SK-N-SH treated with all-trans-retinoic acid at 6 μM for 48 hours (cell line): ENCODE measurements around the gene GCN1.

Source experiments
- ATAC-seq: fragments of 200-7000 bp; cut with Tn5 transposase; 3 replicates; pipeline ENCODE4 v1.9.1; 2020; ENCODE audit warnings: mild to moderate bottlenecking, moderate library complexity
- ARNTL ChIP-seq: fragments of 450-650 bp; formaldehyde crosslinking; IDR thresholded peaks from 2 replicates; pipeline ENCODE4 v1.5.0; 2020; ENCODE audit warnings: low read depth, mild to moderate bottlenecking, moderate library complexity, borderline replicate concordance
- CREB5 ChIP-seq: fragments of 250-450 bp; sonication (Bioruptor Pico); IDR thresholded peaks from 2 replicates; pipeline ENCODE4 v1.5.1; 2020; ENCODE audit warnings: low read depth, mild to moderate bottlenecking, moderate library complexity
- CSRNP3 ChIP-seq: fragments of 250-450 bp; sonication (Bioruptor Pico); IDR thresholded peaks from 2 replicates; pipeline ENCODE4 v1.5.1; 2021; ENCODE audit warnings: mild to moderate bottlenecking, moderate library complexity
- ESRRG ChIP-seq: fragments of 250-450 bp; sonication (Bioruptor Pico); IDR thresholded peaks from 2 replicates; pipeline ENCODE4 v1.6.1; 2021; ENCODE audit warnings: mild to moderate bottlenecking
- GLIS3 ChIP-seq: fragments of 250-450 bp; sonication (Bioruptor Pico); IDR thresholded peaks from 2 replicates; pipeline ENCODE4 v1.5.0; 2020; ENCODE audit warnings: mild to moderate bottlenecking, moderate library complexity
- ISL1 ChIP-seq: fragments of 250-450 bp; sonication (Bioruptor Pico); IDR thresholded peaks from 2 replicates; pipeline ENCODE4 v2.1.2; 2022; ENCODE audit warnings: mild to moderate bottlenecking, moderate library complexity
- OSR1 ChIP-seq: fragments of 250-450 bp; sonication (Bioruptor Pico); IDR thresholded peaks from 2 replicates; pipeline ENCODE4 v1.8.0; 2022; ENCODE audit warnings: moderate library complexity, mild to moderate bottlenecking, inconsistent platforms
- PATZ1 ChIP-seq: fragments of 250-450 bp; sonication (Bioruptor Pico); IDR thresholded peaks from 2 replicates; pipeline ENCODE4 v1.8.0; 2020; ENCODE audit warnings: mild to moderate bottlenecking, moderate library complexity, borderline replicate concordance
- POU6F1 ChIP-seq: fragments of 250-450 bp; sonication (Bioruptor Pico); IDR thresholded peaks from 2 replicates; pipeline ENCODE4 v1.8.0; 2021; ENCODE audit warnings: low read depth, mild to moderate bottlenecking, moderate library complexity, borderline replicate concordance
- PPARA ChIP-seq: fragments of 250-450 bp; sonication (Bioruptor Pico); IDR thresholded peaks from 2 replicates; pipeline ENCODE4 v1.5.0; 2020; ENCODE audit warnings: mild to moderate bottlenecking, borderline replicate concordance
- SNAI2 ChIP-seq: fragments of 250-450 bp; sonication (Bioruptor Pico); IDR thresholded peaks from 2 replicates; pipeline ENCODE4 v1.5.0; 2020; ENCODE audit warnings: mild to moderate bottlenecking, moderate library complexity
- TCF4 ChIP-seq: fragments of 250-450 bp; sonication (Bioruptor Pico); IDR thresholded peaks from 2 replicates; pipeline ENCODE4 v1.8.0; 2021; ENCODE audit warnings: mild to moderate bottlenecking, moderate library complexity, borderline replicate concordance
- TOX ChIP-seq: fragments of 250-450 bp; sonication (Bioruptor Pico); IDR thresholded peaks from 2 replicates; pipeline ENCODE4 v1.8.0; 2021; ENCODE audit warnings: mild to moderate bottlenecking, moderate library complexity, borderline replicate concordance
- TSHZ2 ChIP-seq: fragments of 250-450 bp; sonication (Bioruptor Pico); IDR thresholded peaks from 2 replicates; pipeline ENCODE4 v1.5.0; 2020; ENCODE audit warnings: mild to moderate bottlenecking, moderate library complexity
- ZFP3 ChIP-seq: fragments of 250-450 bp; sonication (Bioruptor Pico); IDR thresholded peaks from 2 replicates; pipeline ENCODE4 v1.5.0; 2020; ENCODE audit warnings: mild to moderate bottlenecking, moderate library complexity
- ZFP30 ChIP-seq: fragments of 450-650 bp; formaldehyde crosslinking; IDR thresholded peaks from 2 replicates; pipeline ENCODE4 v1.5.0; 2022; ENCODE audit warnings: mild to moderate bottlenecking, moderate library complexity
- ZNF565 ChIP-seq: fragments of 450-650 bp; formaldehyde crosslinking; conservative IDR thresholded peaks from 2 replicates; pipeline ENCODE4 v1.5.0; 2020; ENCODE audit warnings: low read depth, mild to moderate bottlenecking, moderate library complexity
- ZNF70 ChIP-seq: fragments of 450-650 bp; formaldehyde crosslinking; IDR thresholded peaks from 2 replicates; pipeline ENCODE4 v1.5.0; 2020; ENCODE audit warnings: mild to moderate bottlenecking, moderate library complexity
- ZNF8 ChIP-seq: fragments of 450-650 bp; formaldehyde crosslinking; IDR thresholded peaks from 2 replicates; pipeline ENCODE4 v1.5.0; 2020; ENCODE audit warnings: mild to moderate bottlenecking, moderate library complexity

The GCN1 gene

GRCh38 chr12:120118321-120119061 lies 76.0 kb downstream of the GCN1 start:
- TF ChIP-seq CREB5 (CRISPR knock-in tag): no peak
- no peak for TF ChIP-seq ZNF565 (CRISPR knock-in tag)
- no peak for TF ChIP-seq GLIS3 (CRISPR knock-in tag)
- TF ChIP-seq ZFP30 (CRISPR knock-in tag): no peak
- TF ChIP-seq TCF4 (CRISPR knock-in tag): no peak
- TF ChIP-seq ZFP3 (CRISPR knock-in tag): no peak
- TF ChIP-seq, all 23 proteins: peak for 0
- ATAC-seq: no peak

- TF ChIP-seq CSRNP3 (CRISPR knock-in tag) (no peak), PPARA (CRISPR knock-in tag) (no peak), ZNF70 (CRISPR knock-in tag) (no peak), CREB5 (CRISPR knock-in tag) (no peak), ZNF8 (CRISPR knock-in tag) (no peak), TCF4 (CRISPR knock-in tag) (no peak), PATZ1 (CRISPR knock-in tag) (no peak), TOX (CRISPR knock-in tag) (no peak), ZFP3 (CRISPR knock-in tag) (no peak), ARNTL (no peak), SNAI2 (CRISPR knock-in tag) (no peak), POU6F1 (CRISPR knock-in tag) (no peak)
- ATAC-seq: no peak
These were observed 76.6 kb downstream of the GCN1 start for GRCh38 chr12:120117961-120118320.

- peak; percentile 75 for ATAC-seq
- TF ChIP-seq TSHZ2 (CRISPR knock-in tag) (no peak), TOX (CRISPR knock-in tag) (no peak), ISL1 (CRISPR knock-in tag) (no peak), OSR1 (CRISPR knock-in tag) (no peak), CREB5 (CRISPR knock-in tag) (no peak), TCF4 (CRISPR knock-in tag) (no peak), PATZ1 (CRISPR knock-in tag) (no peak), ESRRG (no peak), POU6F1 (CRISPR knock-in tag) (no peak)
These were observed 77.5 kb downstream of the GCN1 start for GRCh38 chr12:120116792-120117651.
